Measurements from ENCODE around the gene KHNYN.

DNA sequence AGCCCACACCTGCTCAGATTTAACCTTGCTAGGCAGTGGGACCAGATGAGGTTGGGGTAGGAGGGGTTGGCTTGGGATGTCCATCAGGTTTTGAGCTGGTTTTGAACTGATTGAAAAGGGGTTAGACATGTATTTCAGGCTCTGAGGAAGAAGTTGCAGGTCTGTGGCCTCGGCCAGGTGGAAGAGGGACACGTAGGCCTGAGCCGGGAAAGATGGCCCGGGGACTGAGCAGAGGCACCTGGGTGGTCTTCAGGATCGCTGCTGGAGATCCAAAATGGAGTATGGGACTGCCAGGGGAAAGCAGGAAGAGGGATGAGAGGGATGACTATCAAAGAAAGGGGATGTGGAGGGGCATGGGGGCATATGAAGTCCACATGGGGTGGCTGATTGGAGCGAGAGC lies 23.3 kb upstream of the KHNYN start:
- TF ChIP-seq, protein P1, sequence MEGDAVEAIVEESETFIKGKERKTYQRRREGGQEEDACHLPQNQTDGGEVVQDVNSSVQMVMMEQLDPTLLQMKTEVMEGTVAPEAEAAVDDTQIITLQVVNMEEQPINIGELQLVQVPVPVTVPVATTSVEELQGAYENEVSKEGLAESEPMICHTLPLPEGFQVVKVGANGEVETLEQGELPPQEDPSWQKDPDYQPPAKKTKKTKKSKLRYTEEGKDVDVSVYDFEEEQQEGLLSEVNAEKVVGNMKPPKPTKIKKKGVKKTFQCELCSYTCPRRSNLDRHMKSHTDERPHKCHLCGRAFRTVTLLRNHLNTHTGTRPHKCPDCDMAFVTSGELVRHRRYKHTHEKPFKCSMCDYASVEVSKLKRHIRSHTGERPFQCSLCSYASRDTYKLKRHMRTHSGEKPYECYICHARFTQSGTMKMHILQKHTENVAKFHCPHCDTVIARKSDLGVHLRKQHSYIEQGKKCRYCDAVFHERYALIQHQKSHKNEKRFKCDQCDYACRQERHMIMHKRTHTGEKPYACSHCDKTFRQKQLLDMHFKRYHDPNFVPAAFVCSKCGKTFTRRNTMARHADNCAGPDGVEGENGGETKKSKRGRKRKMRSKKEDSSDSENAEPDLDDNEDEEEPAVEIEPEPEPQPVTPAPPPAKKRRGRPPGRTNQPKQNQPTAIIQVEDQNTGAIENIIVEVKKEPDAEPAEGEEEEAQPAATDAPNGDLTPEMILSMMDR (IDR thresholded peaks at IDR 0.05; ENCODE audit: insufficient read depth, low read length, poor library complexity, severe bottlenecking): no peak
- TF ChIP-seq EZH2phosphoT487 (conservative IDR thresholded peaks at IDR 0.05; ENCODE audit: low read length): no peak
